DMS79 treated with DMSO at 0.1 percent for 48 hours (cell line): ENCODE data around the gene SEPTIN1.
"Not testable (repeated sequence)": the region's sequence is repeated elsewhere in the genome, so short reads cannot be mapped to it uniquely, and the experiment has no call there.

Source experiments
- DNase-seq: peaks from one replicate; lab custom pipeline; 2025; lab: John Stamatoyannopoulos, UW

SEPTIN1 gene

DNA sequence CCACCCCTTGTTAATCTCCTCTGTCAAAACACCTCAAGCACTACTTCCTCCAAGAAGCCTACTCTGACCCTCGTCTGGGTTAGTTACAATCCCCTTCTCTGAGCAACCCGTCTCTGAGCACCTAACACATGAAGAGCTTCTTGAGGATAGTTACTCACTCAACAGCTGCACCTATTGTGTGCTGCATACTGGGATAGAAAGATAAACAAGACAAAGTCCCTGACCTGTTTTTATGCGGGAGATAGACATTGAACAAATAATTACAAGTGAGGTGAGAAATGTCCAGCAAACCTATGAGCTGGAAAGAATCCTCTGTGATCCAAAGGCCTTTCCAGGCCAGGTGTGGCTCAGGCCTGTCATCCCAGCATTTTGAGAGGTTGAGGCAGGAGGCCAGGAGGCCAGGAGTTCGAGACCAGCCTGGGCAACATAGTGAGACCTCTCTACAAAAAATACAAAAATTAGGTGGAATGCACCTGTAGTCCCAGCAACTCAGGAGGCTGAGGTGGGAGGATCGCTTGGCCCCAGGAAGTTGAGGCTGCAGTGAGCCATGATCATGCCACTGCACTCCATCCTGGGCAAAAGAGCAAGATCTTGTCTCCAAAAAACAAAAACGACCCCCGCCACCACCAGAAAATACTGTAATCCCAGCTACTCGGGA is 19.5 kb upstream of the SEPTIN1 start:
- no peak for DNase-seq

DNA sequence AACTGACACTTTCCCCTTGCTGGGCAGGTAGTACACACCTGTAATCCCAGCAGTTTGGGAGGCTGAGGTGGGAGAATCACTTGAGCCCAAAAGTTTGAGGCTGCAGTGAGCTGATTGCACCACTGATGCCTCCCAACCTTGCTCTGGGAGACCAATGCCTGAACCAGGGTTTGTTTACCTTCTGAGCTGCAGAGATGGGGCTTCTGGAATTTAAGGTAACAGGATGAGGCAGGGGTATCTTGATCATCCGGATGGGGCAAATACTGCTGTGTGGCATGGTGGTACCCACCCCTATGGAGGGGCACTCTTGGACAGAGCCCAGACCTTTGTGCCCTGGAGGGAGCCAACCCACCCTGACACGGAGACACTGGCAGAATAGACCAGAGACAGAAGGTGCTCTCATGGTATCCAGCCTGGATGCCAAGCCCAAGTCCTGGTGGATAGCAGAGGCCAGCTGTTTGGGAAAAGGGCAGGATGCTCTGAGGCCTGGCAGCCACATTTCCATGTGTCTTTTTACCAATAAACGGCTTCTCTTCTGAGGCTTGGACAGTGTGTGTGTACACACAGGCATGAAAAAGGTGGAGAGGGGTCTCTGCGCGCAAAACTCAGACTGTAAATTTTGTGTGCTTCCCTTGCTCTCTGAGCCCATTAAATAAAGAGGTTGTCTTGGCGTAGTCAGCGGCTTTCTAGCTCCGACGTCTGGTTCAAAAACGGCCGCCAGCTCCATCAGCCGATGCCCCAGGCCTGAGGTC is 17.2 kb upstream of the SEPTIN1 start:
- no peak for DNase-seq

DNA sequence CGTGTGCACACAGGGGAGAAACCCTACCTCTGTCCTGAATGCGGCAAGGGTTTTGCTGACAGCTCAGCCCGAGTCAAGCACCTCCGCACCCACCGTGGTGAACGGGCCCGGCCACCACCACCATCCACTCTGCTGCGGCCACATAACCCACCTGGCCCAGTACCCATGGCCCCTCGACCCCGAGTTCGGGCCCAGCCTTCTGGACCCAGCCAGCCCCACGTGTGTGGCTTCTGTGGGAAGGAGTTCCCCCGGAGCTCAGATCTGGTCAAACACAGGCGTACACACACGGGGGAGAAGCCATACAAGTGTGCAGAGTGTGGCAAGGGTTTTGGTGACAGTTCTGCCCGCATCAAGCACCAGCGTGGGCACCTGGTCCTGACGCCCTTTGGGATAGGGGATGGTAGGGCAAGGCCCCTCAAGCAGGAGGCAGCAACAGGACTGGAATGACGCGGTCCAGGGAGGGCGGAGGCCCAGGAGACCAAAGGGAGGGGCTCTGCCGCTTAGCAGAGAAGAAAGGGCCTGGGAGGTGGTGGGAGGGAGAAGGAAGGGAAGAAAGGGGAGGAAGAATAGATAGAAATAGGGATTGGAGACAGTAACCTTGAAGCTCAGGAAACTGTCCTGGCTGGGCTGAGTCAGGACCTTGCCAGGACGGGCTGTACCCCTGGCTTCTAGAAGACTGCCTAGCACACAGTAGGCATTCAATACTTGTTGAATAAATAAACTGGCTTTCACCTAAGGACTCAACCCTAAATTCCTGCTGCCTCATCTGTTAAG is 16.5 kb upstream of the SEPTIN1 start:
- no peak for DNase-seq

- no peak for DNase-seq
These were observed 15.7 kb upstream of the SEPTIN1 start for GRCh38 chr16:30397776-30398660.

DNA sequence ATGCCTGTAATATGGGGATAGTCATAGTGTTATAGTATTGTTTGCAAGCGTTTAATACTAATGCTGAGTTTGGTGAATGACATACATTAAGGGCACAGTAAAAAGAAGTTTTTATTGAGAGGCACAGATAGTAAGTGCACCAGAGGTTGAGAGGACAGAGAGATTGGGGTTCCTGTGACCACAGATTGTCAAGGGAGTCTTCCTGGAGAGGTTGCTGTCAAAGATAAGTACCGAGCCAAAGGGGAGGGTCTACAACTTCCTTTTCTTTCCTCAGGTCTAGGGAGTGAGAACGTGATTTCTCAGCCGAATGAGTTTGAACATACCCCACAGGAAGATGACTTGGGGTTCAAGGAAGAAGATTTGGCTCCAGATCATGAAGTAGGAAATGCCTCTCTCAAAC is 14.7 kb upstream of the SEPTIN1 start:
- DNase-seq = no peak

- DNase-seq = not testable (repeated sequence)
These were observed 14.3 kb upstream of the SEPTIN1 start for GRCh38 chr16:30396627-30397026.

DNA sequence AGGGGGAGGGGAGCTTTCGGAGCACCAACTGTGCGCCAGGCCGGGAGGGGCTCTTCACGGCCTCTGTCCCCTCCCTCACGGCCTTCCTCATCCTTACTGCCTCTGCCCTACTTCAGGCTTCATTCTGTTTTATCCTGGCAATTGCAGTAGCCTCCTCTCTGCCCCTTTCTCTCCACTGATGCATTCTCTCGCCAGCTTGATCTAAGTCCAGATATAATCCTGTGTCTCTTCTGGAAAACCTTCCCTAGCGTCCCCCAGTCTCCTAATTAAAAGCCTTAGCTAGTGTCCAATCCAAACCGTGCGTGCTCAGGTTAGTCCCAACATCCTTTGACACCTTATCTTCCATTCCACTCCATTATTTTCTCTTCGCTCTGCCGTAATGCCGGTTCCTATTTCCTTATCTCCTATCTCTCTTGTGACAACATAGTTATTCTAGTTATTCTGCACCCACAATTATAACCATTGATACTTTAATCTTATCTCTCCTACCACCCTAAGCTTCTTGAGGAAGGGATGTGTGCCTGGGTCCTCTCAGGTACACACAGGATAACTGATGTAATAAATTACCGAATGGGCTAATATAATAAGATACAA is 13.7 kb upstream of the SEPTIN1 start:
- DNase-seq = no peak

GRCh38 chr16:30395155-30395991 is 13.0 kb upstream of the SEPTIN1 start, which contains the start of gene ZNF48:
ZNF48 (plus strand) TSS chr16:30395420; CDS start chr16:30395795, 375 bp downstream.
- peak; percentile 82 for DNase-seq

- no peak for DNase-seq
These were observed 12.3 kb upstream of the SEPTIN1 start for GRCh38 chr16:30394592-30395154.

- DNase-seq = no peak
These were observed 1.2 kb upstream of the SEPTIN1 start for GRCh38 chr16:30383521-30383920.

DNA sequence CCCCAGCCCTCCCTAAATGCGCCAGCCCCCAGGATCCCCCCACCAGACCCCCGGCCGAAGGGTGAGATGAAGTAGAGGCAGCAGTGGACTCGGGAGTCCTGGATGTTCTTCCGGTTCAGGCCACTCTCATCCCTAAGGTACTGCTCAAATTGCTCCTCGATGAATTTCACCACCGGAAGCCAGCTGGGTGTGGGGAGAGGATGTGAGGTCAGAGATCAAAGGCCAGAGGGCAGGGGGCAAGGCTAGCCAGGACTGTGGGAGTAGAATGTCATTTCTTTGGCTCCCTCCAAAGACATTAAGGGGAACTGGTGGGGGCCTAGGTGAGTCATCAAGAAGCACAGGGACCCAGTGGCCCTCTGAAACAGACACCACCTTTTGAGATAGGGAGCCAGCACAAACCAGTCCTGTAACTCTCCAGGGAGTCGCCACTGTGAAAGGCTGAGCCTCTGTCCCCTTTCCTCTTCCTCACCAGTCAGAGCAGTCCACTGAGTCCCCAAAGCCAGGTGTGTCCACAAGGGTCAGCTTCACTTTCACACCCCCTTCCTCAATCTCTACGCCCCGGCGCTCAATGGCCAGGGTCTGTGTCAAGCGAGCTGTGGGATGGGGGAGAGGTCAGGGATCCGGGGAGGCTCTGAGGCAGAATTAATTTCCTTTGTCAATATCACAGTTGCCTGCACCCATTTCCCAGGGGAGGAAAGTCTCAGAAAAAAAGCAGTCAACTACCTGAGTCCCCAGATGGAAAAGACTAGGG is 895 bp downstream of the SEPTIN1 start:
- DNase-seq = no peak

GRCh38 chr16:30380803-30381208 is 1.6 kb downstream of the SEPTIN1 start:
- no peak for DNase-seq

DNA sequence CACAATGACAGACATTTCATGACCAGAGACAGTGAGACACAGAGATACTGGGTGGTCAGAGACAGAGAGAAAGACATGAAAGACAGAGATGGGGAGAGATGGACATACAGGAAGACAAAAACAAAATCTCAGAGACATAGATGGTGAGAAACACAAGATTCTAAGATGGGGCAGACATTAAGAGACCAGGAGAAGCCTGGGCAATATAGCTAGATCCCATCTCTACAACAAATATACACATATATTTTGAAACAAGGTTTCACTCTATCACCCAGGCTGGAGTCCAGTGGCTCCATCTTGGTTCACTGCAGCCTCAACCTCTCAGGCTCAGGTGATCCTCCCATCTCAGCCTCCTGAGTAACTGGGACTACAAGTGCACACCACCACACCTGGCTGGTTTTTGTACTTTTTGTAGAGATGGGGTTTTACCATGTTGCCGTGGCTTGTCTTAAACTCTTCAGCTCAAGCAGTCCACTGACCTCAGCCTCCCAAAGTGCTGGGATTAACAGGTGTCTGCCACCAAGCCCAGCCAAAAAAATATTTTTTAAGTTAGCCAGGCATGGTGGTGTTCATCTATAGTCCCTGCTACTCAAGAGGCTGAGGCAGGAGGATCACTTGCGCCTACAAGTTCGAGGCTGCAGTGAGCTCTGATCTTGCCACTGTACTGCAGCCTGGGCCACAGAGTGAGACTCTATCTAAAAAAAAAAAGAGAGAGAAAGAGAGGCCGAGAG is 2.1 kb downstream of the SEPTIN1 start:
- DNase-seq = no peak

- DNase-seq = no peak
These were observed 3.1 kb downstream of the SEPTIN1 start for GRCh38 chr16:30379158-30379783.

GRCh38 chr16:30378236-30379157 is 3.9 kb downstream of the SEPTIN1 start:
- peak; percentile 90 for DNase-seq

DNA sequence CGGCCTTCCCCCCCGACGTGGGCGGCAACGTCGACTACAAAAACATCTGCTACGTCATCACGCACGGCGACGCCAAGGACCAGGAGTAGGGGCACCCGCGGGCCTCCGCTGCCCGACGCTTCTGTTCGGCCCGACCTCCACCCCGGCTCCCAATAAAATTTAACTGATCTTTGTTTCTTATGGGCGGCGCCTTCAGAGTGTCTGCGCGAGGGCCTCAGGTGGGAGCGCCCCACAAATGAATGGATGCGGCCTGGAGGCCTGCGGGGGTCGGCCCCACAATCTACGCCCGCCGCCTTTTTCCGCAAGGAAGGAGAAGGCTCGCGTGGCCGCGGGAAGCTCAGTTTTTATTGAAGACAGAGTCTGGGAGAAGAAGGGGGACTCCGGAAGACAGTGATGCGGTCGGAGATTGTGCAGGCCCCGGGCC is 4.5 kb downstream of the SEPTIN1 start:
- DNase-seq = peak; percentile 92
